Neural progenitor cell (in vitro differentiated cells): ENCODE data around the gene COTL1. TPM values are rescaled to one million over a fixed set of nuclear protein-coding genes. Genes with fewer than 3 reads are reported as not detected.

Experiments used
- DNase-seq: peaks from one replicate; pipeline ENCODE4 v3.0.0-alpha.2; 2016; ENCODE audit warnings: low spot score
- H2AFZ ChIP-seq: fragments of 200-600 bp; sonication (generic); replicated peaks from 2 replicates; pipeline ENCODE4 v1.6.1; 2016; ENCODE audit warnings: antibody characterized with exemption
- H3F3A ChIP-seq: fragments of 200-600 bp; sonication (generic); 2 replicates; pipeline ENCODE4 v1.6.1; 2016; ENCODE audit warnings: antibody characterized with exemption, low read depth
- H3K27ac ChIP-seq: fragments of 200-600 bp; sonication (generic); 2 replicates; pipeline ENCODE4 v1.5.1; 2016; ENCODE audit warnings: mild to moderate bottlenecking
- H3K27me3 ChIP-seq: fragments of 200-600 bp; sonication (generic); 2 replicates; pipeline ENCODE4 v1.6.1; 2016; ENCODE audit warnings: mild to moderate bottlenecking, moderate library complexity
- H3K36me3 ChIP-seq: fragments of 200-600 bp; sonication (generic); 2 replicates; pipeline ENCODE4 v1.5.1; 2016
- H3K4me1 ChIP-seq: fragments of 200-600 bp; sonication (generic); 2 replicates; pipeline ENCODE4 v1.6.1; 2016; ENCODE audit warnings: mixed run types
- H3K4me2 ChIP-seq: fragments of 200-600 bp; sonication (generic); 2 replicates; pipeline ENCODE4 v1.6.1; 2016
- H3K4me3 ChIP-seq: fragments of 200-600 bp; sonication (generic); 2 replicates; pipeline ENCODE4 v1.5.1; 2016
- H3K79me2 ChIP-seq: fragments of 200-600 bp; sonication (generic); 2 replicates; pipeline ENCODE4 v1.6.1; 2016; ENCODE audit warnings: low read depth
- H3K9ac ChIP-seq: fragments of 200-600 bp; sonication (generic); 2 replicates; pipeline ENCODE4 v1.6.1; 2016
- H3K9me3 ChIP-seq: fragments of 200-600 bp; sonication (generic); 2 replicates; pipeline ENCODE4 v1.5.1; 2016; ENCODE audit warnings: low read depth
- H4K20me1 ChIP-seq: fragments of 200-600 bp; sonication (generic); 2 replicates; pipeline ENCODE4 v1.6.1; 2016; ENCODE audit warnings: low read depth
- H3K27ac Mint-ChIP-seq: 3 replicates; pipeline ENCODE4 v1.8.0; 2021; ENCODE audit warnings: mixed read lengths
- H3K27me3 Mint-ChIP-seq: 2 replicates; pipeline ENCODE4 v1.8.0; 2022; ENCODE audit warnings: low read depth, mild to moderate bottlenecking, inconsistent platforms, moderate library complexity, mixed read lengths; ENCODE audit not compliant: insufficient read depth
- H3K36me3 Mint-ChIP-seq: 3 replicates; pipeline ENCODE4 v1.8.0; 2021; ENCODE audit warnings: mixed read lengths
- H3K4me1 Mint-ChIP-seq: 3 replicates; pipeline ENCODE4 v1.8.0; 2021; ENCODE audit warnings: mixed read lengths
- H3K4me3 Mint-ChIP-seq: 3 replicates; pipeline ENCODE4 v1.8.0; 2021; ENCODE audit warnings: mild to moderate bottlenecking, moderate library complexity, mixed read lengths
- H3K9me3 Mint-ChIP-seq: 3 replicates; pipeline ENCODE4 v1.8.0; 2020; ENCODE audit warnings: mixed read lengths
- CTCF ChIP-seq: fragments of 200-600 bp; sonication (generic); IDR thresholded peaks from 2 replicates; pipeline ENCODE4 v1.5.1; 2017; ENCODE audit warnings: antibody characterized with exemption, mild to moderate bottlenecking
- EZH2 ChIP-seq: fragments of 200-600 bp; sonication (generic); IDR thresholded peaks from 2 replicates; pipeline ENCODE4 v1.6.1; 2017; ENCODE audit warnings: antibody characterized with exemption, mild to moderate bottlenecking, moderate library complexity
- EZH2phosphoT487 ChIP-seq: fragments of 200-600 bp; sonication (generic); IDR thresholded peaks from 2 replicates; pipeline ENCODE4 v1.6.1; 2017; ENCODE audit warnings: antibody characterized with exemption
- total RNA-seq: library from RNA; depleted of rRNA; stranded (reverse); fragments of >200 nt; gene quantifications from 2 replicates; pipeline ENCODE4 v1.2.3, GENCODE V29; 2015; ENCODE audit warnings: low replicate concordance

COTL1 gene
- total RNA-seq, 1 donor from 2014 or later, result 46.9 TPM

- Histone ChIP-seq H3K4me1 (peaks cover 26% of the 10 kb centered on the region), H3K27me3 (no peaks in the 10 kb centered on the region), H3F3A (peaks cover 31% of the 10 kb centered on the region), H3K27ac (no peak overlapping the region), H3K9ac (no peak overlapping the region), H3K4me2 (no peak overlapping the region), H3K9me3 (no peaks in the 10 kb centered on the region), H2AFZ (no peak overlapping the region), H3K4me3 (no peak overlapping the region), H4K20me1 (no peaks in the 10 kb centered on the region), H3K36me3 (no peaks in the 10 kb centered on the region), H3K79me2 (no peaks in the 10 kb centered on the region)
- H3K9me3 Mint-ChIP-seq, result no peaks in the 10 kb centered on the region
- DNase-seq, result no peak
- peaks cover 8% of the 10 kb centered on the region for H3K27me3 Mint-ChIP-seq
- no peak overlapping the region for H3K27ac Mint-ChIP-seq
- H3K4me1 Mint-ChIP-seq, result peaks cover 73% of the 10 kb centered on the region
- no peaks in the 10 kb centered on the region for H3K36me3 Mint-ChIP-seq
- peak overlapping the region; percentile 39 for H3K4me3 Mint-ChIP-seq
- TF ChIP-seq EZH2phosphoT487 (no peak), CTCF (no peak), EZH2 (no peak)
These were observed 67.8 kb downstream of the COTL1 start for GRCh38 chr16:84550096-84550495.

- Histone ChIP-seq H3K27ac (no peak overlapping the region), H3K9me3 (no peaks in the 10 kb centered on the region), H3K79me2 (no peaks in the 10 kb centered on the region), H3K4me1 (peaks cover 32% of the 10 kb centered on the region), H3K36me3 (no peaks in the 10 kb centered on the region), H3F3A (peaks cover 30% of the 10 kb centered on the region), H3K9ac (no peak overlapping the region), H3K4me3 (no peak overlapping the region), H2AFZ (no peak overlapping the region), H3K27me3 (no peaks in the 10 kb centered on the region), H4K20me1 (no peaks in the 10 kb centered on the region), H3K4me2 (no peak overlapping the region)
- Mint-ChIP-seq H3K27ac (peak overlapping the region; percentile 95), H3K36me3 (no peaks in the 10 kb centered on the region), H3K4me1 (peaks cover 73% of the 10 kb centered on the region), H3K4me3 (no peak overlapping the region), H3K9me3 (no peaks in the 10 kb centered on the region), H3K27me3 (peaks cover 11% of the 10 kb centered on the region)
- DNase-seq, result no peak
- TF ChIP-seq EZH2phosphoT487 (no peak), CTCF (no peak), EZH2 (no peak)
These were observed 68.7 kb downstream of the COTL1 start for GRCh38 chr16:84548971-84549844.

- H3K4me1 Mint-ChIP-seq, result peaks cover 70% of the 10 kb centered on the region
These were observed 69.4 kb downstream of the COTL1 start for GRCh38 chr16:84548508-84548907.

More at GRCh38 chr16:84548508-84548907, 69.4 kb downstream of the COTL1 start:
- DNase-seq, result no peak
- H3K4me1 ChIP-seq, result peaks cover 32% of the 10 kb centered on the region
- H3K79me2 ChIP-seq, result no peaks in the 10 kb centered on the region
- TF ChIP-seq CTCF, result no peak
- TF ChIP-seq EZH2, result no peak
- no peak for TF ChIP-seq EZH2phosphoT487
- Mint-ChIP-seq H3K27ac (no peak overlapping the region), H3K27me3 (peaks cover 11% of the 10 kb centered on the region), H3K9me3 (no peaks in the 10 kb centered on the region), H3K36me3 (no peaks in the 10 kb centered on the region), H3K4me3 (no peak overlapping the region)
- H2AFZ ChIP-seq, result no peak overlapping the region
- H3K9ac ChIP-seq, result no peak overlapping the region
- no peaks in the 10 kb centered on the region for H4K20me1 ChIP-seq
- peaks cover 30% of the 10 kb centered on the region for H3F3A ChIP-seq
- H3K27ac ChIP-seq, result no peak overlapping the region
- no peaks in the 10 kb centered on the region for H3K9me3 ChIP-seq
- no peak overlapping the region for H3K4me2 ChIP-seq
- H3K27me3 ChIP-seq, result no peaks in the 10 kb centered on the region
- H3K36me3 ChIP-seq, result no peaks in the 10 kb centered on the region
- H3K4me3 ChIP-seq, result no peak overlapping the region
